ENCODE measurements around the gene CEACAM18.

Gene CEACAM18

GRCh38 chr19:51470966-51471365, 7.4 kb upstream of the CEACAM18 start:
- H3K4me3 ChIP-seq (ENCODE audit: low read depth, low read length), result no peak overlapping the region
- H3K36me3 ChIP-seq (ENCODE audit: control insufficient read depth in 2 of 2, insufficient read depth in 1 of 2, low read length in 2 of 2), result no peaks in the 10 kb centered on the region
- ChIA-PET POLR2A (no interaction called here), CTCF (interaction anchor here (0.7 to 4.7 kb wide), 8 partner anchors 9 to 306 kb away, joined by 3 to 104 read pairs (median 8); no protein-coding TSS in a partner anchor)
- H3K27ac ChIP-seq (ENCODE audit: extremely low read depth, low read depth, low read length), result no peak overlapping the region
- no peak for TF ChIP-seq ZNF292 (tag by site-specific recombination; IDR thresholded peaks at IDR 0.05; ENCODE audit: borderline replicate concordance, low read depth)
- no peak for TF ChIP-seq ZNF510 (tag by site-specific recombination; IDR thresholded peaks at IDR 0.05; ENCODE audit: insufficient replicate concordance)
- no peak for TF ChIP-seq HOXA7 (CRISPR knock-in tag; IDR thresholded peaks at IDR 0.05; ENCODE audit: borderline replicate concordance)
- no peak for TF ChIP-seq ZNF138 (tag by site-specific recombination; IDR thresholded peaks at IDR 0.05; ENCODE audit: borderline replicate concordance)
- TF ChIP-seq ZNF433 (tag by site-specific recombination; IDR thresholded peaks at IDR 0.05; ENCODE audit: low read depth), result no peak
- no peak for TF ChIP-seq ZNF335 (tag by site-specific recombination; conservative IDR thresholded peaks at IDR 0.05)
- no peak for TF ChIP-seq ZBTB48 (tag by site-specific recombination; IDR thresholded peaks at IDR 0.05)
- no peak for TF ChIP-seq ZNF155 (tag by site-specific recombination; IDR thresholded peaks at IDR 0.05)
- no peaks in the 10 kb centered on the region for H3K9me3 ChIP-seq (ENCODE audit: control insufficient read depth, insufficient read depth, low read depth, low read length)
- H3K4me1 ChIP-seq (ENCODE audit: control insufficient read depth, insufficient read depth, low read length), result no peaks in the 10 kb centered on the region

GRCh38 chr19:51471527-51471926, 6.8 kb upstream of the CEACAM18 start:
- Histone ChIP-seq H3K27ac (ENCODE audit: extremely low read depth, low read depth, low read length) (no peak overlapping the region), H3K4me3 (ENCODE audit: low read depth, low read length) (no peak overlapping the region), H3K36me3 (ENCODE audit: control insufficient read depth in 2 of 2, insufficient read depth in 1 of 2, low read length in 2 of 2) (no peaks in the 10 kb centered on the region), H3K9me3 (ENCODE audit: control insufficient read depth, insufficient read depth, low read depth, low read length) (no peaks in the 10 kb centered on the region), H3K4me1 (ENCODE audit: control insufficient read depth, insufficient read depth, low read length) (no peaks in the 10 kb centered on the region)
- CTCF ChIA-PET, result interaction anchor here (0.6 to 4.7 kb wide), 14 partner anchors 9 to 1642 kb away, joined by 3 to 104 read pairs (median 4); no protein-coding TSS in a partner anchor
- TF ChIP-seq MYNN (tag by site-specific recombination; IDR thresholded peaks at IDR 0.05; ENCODE audit: borderline replicate concordance) (no peak), RBAK (tag by site-specific recombination; IDR thresholded peaks at IDR 0.05) (no peak), ZNF26 (tag by site-specific recombination; IDR thresholded peaks at IDR 0.05) (no peak), ZNF23 (tag by site-specific recombination; IDR thresholded peaks at IDR 0.05; ENCODE audit: borderline replicate concordance) (no peak)
- POLR2A ChIA-PET, result no interaction called here

- H3K4me3 ChIP-seq (ENCODE audit: low read depth, low read length), result no peak overlapping the region
- H3K9me3 ChIP-seq (ENCODE audit: control insufficient read depth, insufficient read depth, low read depth, low read length), result no peaks in the 10 kb centered on the region
- H3K36me3 ChIP-seq (ENCODE audit: control insufficient read depth in 2 of 2, insufficient read depth in 1 of 2, low read length in 2 of 2), result no peaks in the 10 kb centered on the region
- no peak overlapping the region for H3K27ac ChIP-seq (ENCODE audit: extremely low read depth, low read depth, low read length)
- CTCF ChIA-PET, result interaction anchor here (0.6 to 4.7 kb wide), 37 partner anchors 8 to 345 kb away, joined by 3 to 104 read pairs (median 3); partner anchors contain the start of genes HAS1 and NKG7
- POLR2A ChIA-PET, result no interaction called here
- H3K4me1 ChIP-seq (ENCODE audit: control insufficient read depth, insufficient read depth, low read length), result no peaks in the 10 kb centered on the region
- TF ChIP-seq ZNF280C (tag by site-specific recombination; IDR thresholded peaks at IDR 0.05) (no peak), ZNF18 (tag by site-specific recombination; IDR thresholded peaks at IDR 0.05) (no peak), INSM2 (tag by site-specific recombination; IDR thresholded peaks at IDR 0.05) (no peak), ZNF16 (tag by site-specific recombination; IDR thresholded peaks at IDR 0.05; ENCODE audit: low read depth) (no peak), ZIC2 (tag by site-specific recombination; IDR thresholded peaks at IDR 0.05) (no peak), ZNF488 (tag by site-specific recombination; IDR thresholded peaks at IDR 0.05) (no peak), ZNF248 (tag by site-specific recombination; IDR thresholded peaks at IDR 0.05) (no peak), TRIM28 (IDR thresholded peaks at IDR 0.05; ENCODE audit: borderline replicate concordance, low read length) (no peak), SETDB1 (IDR thresholded peaks at IDR 0.05; ENCODE audit: insufficient read length, low read length) (no peak), ZXDB (tag by site-specific recombination; IDR thresholded peaks at IDR 0.05) (no peak), ZNF10 (tag by site-specific recombination; IDR thresholded peaks at IDR 0.05) (no peak)
Observed at GRCh38 chr19:51472607-51473006, 5.7 kb upstream of the CEACAM18 start.
